Parathyroid adenoma (tissue), 2 donors: ENCODE data around the gene BTK.

ENCODE experiments used
- H2AFZ ChIP-seq: fragments of 300-600 bp; sonication (generic); one replicate; pipeline ENCODE4 v1.7.0; 2017; ENCODE audit warnings: antibody characterized with exemption, mild to moderate bottlenecking
- H3K27ac ChIP-seq: fragments of 300-600 bp; sonication (generic); one replicate; pipeline ENCODE4 v1.7.0; 2017
- H3K27me3 ChIP-seq: fragments of 300-600 bp; sonication (generic); one replicate; pipeline ENCODE4 v1.7.0; 2017; ENCODE audit warnings: low read length; ENCODE audit not compliant: control insufficient read depth, insufficient read depth
- H3K36me3 ChIP-seq: fragments of 300-600 bp; sonication (generic); one replicate; pipeline ENCODE4 v1.7.0; 2017; ENCODE audit warnings: low read length; ENCODE audit not compliant: control insufficient read depth, insufficient read depth
- H3K4me1 ChIP-seq: fragments of 300-600 bp; sonication (generic); one replicate; pipeline ENCODE4 v1.7.0; 2017; ENCODE audit warnings: control low read depth
- H3K4me2 ChIP-seq: fragments of 300-600 bp; sonication (generic); one replicate; pipeline ENCODE4 v1.7.0; 2017; ENCODE audit warnings: low read length
- H3K4me3 ChIP-seq: fragments of 300-600 bp; sonication (generic); one replicate; pipeline ENCODE4 v1.7.0; 2017; ENCODE audit warnings: low read depth, low read length
- H3K79me2 ChIP-seq: fragments of 300-600 bp; sonication (generic); one replicate; pipeline ENCODE4 v1.7.0; 2017; ENCODE audit warnings: control low read depth
- H3K9ac ChIP-seq: fragments of 300-600 bp; sonication (generic); one replicate; pipeline ENCODE4 v1.7.0; 2017; ENCODE audit warnings: mild to moderate bottlenecking
- H3K9me3 ChIP-seq: fragments of 300-600 bp; sonication (generic); one replicate; pipeline ENCODE4 v1.7.0; 2017; ENCODE audit warnings: low read length; ENCODE audit not compliant: control insufficient read depth
- TF ChIP-seq, protein P1 (sequence below): fragments of 300-600 bp; sonication (generic); IDR thresholded peaks from one replicate; pipeline ENCODE4 v1.7.0; 2017; ENCODE audit warnings: antibody characterized with exemption, mild to moderate bottlenecking
- donor health status: primary hyperparathyroidism.

BTK gene

GRCh38 chrX:101365301-101365795 lies 20.6 kb downstream of the BTK start:
- no peak overlapping the region for H3K4me3 ChIP-seq
- no peaks in the 10 kb centered on the region for H3K79me2 ChIP-seq
- H3K9ac ChIP-seq = no peak overlapping the region
- H3K27me3 ChIP-seq = no peaks in the 10 kb centered on the region
- H3K27ac ChIP-seq = no peak overlapping the region
- no peaks in the 10 kb centered on the region for H3K4me1 ChIP-seq
- H3K36me3 ChIP-seq = no peaks in the 10 kb centered on the region
- no peak overlapping the region for H2AFZ ChIP-seq
- TF ChIP-seq, protein P1, sequence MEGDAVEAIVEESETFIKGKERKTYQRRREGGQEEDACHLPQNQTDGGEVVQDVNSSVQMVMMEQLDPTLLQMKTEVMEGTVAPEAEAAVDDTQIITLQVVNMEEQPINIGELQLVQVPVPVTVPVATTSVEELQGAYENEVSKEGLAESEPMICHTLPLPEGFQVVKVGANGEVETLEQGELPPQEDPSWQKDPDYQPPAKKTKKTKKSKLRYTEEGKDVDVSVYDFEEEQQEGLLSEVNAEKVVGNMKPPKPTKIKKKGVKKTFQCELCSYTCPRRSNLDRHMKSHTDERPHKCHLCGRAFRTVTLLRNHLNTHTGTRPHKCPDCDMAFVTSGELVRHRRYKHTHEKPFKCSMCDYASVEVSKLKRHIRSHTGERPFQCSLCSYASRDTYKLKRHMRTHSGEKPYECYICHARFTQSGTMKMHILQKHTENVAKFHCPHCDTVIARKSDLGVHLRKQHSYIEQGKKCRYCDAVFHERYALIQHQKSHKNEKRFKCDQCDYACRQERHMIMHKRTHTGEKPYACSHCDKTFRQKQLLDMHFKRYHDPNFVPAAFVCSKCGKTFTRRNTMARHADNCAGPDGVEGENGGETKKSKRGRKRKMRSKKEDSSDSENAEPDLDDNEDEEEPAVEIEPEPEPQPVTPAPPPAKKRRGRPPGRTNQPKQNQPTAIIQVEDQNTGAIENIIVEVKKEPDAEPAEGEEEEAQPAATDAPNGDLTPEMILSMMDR = no peak
- H3K9me3 ChIP-seq = no peaks in the 10 kb centered on the region
- no peak overlapping the region for H3K4me2 ChIP-seq

DNA sequence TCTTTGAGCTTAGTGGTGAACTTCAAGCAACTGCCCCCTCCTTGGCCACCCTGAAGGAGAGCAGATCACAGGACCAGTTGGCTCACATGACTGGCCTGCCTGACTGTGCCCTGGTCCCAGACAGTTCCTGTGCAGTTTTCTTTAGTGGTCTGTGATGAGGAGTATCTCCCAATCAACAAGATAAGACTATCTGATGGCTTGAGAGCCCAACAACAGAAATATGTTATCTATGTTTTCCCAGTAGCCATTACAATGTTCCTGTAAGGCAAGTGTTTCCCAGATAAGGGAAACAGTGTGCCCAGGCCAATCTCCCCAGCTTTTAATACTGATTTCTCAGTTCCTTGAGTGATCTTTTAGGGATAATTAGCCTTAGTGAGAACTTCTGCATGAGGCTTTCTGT lies 23.2 kb downstream of the BTK start:
- H3K4me2 ChIP-seq = no peak overlapping the region
- no peak overlapping the region for H3K4me3 ChIP-seq
- H3K36me3 ChIP-seq = no peaks in the 10 kb centered on the region
- no peaks in the 10 kb centered on the region for H3K79me2 ChIP-seq
- H3K9ac ChIP-seq = no peak overlapping the region
- no peaks in the 10 kb centered on the region for H3K4me1 ChIP-seq
- no peak overlapping the region for H2AFZ ChIP-seq
- no peaks in the 10 kb centered on the region for H3K9me3 ChIP-seq
- no peak overlapping the region for H3K27ac ChIP-seq
- no peaks in the 10 kb centered on the region for H3K27me3 ChIP-seq
- TF ChIP-seq, protein P1 = no peak

- Histone ChIP-seq H3K36me3 (no peaks in the 10 kb centered on the region), H3K4me2 (no peak overlapping the region), H2AFZ (no peak overlapping the region), H3K79me2 (no peaks in the 10 kb centered on the region), H3K9ac (no peak overlapping the region), H3K4me3 (no peak overlapping the region), H3K27ac (no peak overlapping the region), H3K27me3 (no peaks in the 10 kb centered on the region), H3K4me1 (no peaks in the 10 kb centered on the region), H3K9me3 (no peaks in the 10 kb centered on the region)
- TF ChIP-seq, protein P1 = no peak
Observed at GRCh38 chrX:101362116-101362515, 23.9 kb downstream of the BTK start.

DNA sequence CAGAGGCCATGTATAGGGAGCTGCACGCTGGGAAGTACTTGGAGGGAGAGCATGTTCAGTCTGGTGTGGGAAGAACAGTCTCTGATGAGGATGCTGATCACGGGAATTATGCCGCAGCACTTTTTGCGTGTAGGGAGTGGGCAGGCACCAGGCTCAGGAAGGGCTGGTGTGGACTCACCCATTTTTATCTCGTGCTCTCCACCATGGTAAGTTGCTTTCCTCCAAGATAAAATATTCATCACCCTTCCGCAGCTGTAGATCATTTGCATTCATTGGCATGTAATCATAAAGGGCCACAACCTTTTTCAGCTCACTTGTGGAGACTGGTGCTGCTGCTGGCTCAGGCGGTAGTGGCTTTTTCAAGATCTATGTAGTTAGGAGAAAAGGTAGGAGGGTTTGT lies 25.6 kb downstream of the BTK start:
- no peak overlapping the region for H2AFZ ChIP-seq
- H3K79me2 ChIP-seq = no peaks in the 10 kb centered on the region
- TF ChIP-seq, protein P1 = no peak
- no peaks in the 10 kb centered on the region for H3K36me3 ChIP-seq
- no peak overlapping the region for H3K27ac ChIP-seq
- H3K4me1 ChIP-seq = no peaks in the 10 kb centered on the region
- H3K9me3 ChIP-seq = no peaks in the 10 kb centered on the region
- no peak overlapping the region for H3K4me3 ChIP-seq
- H3K27me3 ChIP-seq = no peaks in the 10 kb centered on the region
- H3K9ac ChIP-seq = no peak overlapping the region
- no peak overlapping the region for H3K4me2 ChIP-seq

GRCh38 chrX:101359966-101360365 lies 26.0 kb downstream of the BTK start:
- Histone ChIP-seq H3K4me1 (no peaks in the 10 kb centered on the region), H3K79me2 (no peaks in the 10 kb centered on the region), H3K36me3 (no peaks in the 10 kb centered on the region), H3K4me2 (no peak overlapping the region), H3K9me3 (no peaks in the 10 kb centered on the region), H3K27ac (no peak overlapping the region), H3K4me3 (no peak overlapping the region), H3K27me3 (no peaks in the 10 kb centered on the region), H2AFZ (no peak overlapping the region), H3K9ac (no peak overlapping the region)
- TF ChIP-seq, protein P1 = no peak
